ENCODE results near the gene EPN1. TPM values are rescaled to one million over a fixed set of nuclear protein-coding genes. Genes with fewer than 3 reads are reported as not detected.

The EPN1 gene
- total RNA-seq, 2 experiments from 2014 or later, result 39.0 to 40.5 TPM

GRCh38 chr19:55704494-55705245 lies 29.6 kb downstream of the EPN1 start:
- no peaks in the 10 kb centered on the region for H3K4me1 ChIP-seq (ENCODE audit: insufficient read depth, low read length)
- ChIA-PET POLR2A (no interaction called here), CTCF (no interaction called here)
- H3K36me3 Mint-ChIP-seq (ENCODE audit: low read depth), result peaks cover 4% of the 10 kb centered on the region
- H3K4me3 Mint-ChIP-seq, result no peak overlapping the region
- peaks cover 10% of the 10 kb centered on the region for H3K4me1 Mint-ChIP-seq (ENCODE audit: low read depth)
- no peaks in the 10 kb centered on the region for H3K9me3 Mint-ChIP-seq
- peak in 1 of 14 experiments; percentile 12 for DNase-seq
- no peak overlapping the region for H3K27ac Mint-ChIP-seq
- H3K27me3 Mint-ChIP-seq, result no peaks in the 10 kb centered on the region
- no peaks in the 10 kb centered on the region for H3K27me3 ChIP-seq (ENCODE audit: control insufficient read depth in 1 of 2, insufficient read depth in 2 of 2, low read length in 2 of 2)
- no peaks in the 10 kb centered on the region for H3K36me3 ChIP-seq (ENCODE audit: insufficient read depth, low read length)
- no peak for ATAC-seq (ENCODE audit: poor library complexity)
- TF ChIP-seq, protein P1, sequence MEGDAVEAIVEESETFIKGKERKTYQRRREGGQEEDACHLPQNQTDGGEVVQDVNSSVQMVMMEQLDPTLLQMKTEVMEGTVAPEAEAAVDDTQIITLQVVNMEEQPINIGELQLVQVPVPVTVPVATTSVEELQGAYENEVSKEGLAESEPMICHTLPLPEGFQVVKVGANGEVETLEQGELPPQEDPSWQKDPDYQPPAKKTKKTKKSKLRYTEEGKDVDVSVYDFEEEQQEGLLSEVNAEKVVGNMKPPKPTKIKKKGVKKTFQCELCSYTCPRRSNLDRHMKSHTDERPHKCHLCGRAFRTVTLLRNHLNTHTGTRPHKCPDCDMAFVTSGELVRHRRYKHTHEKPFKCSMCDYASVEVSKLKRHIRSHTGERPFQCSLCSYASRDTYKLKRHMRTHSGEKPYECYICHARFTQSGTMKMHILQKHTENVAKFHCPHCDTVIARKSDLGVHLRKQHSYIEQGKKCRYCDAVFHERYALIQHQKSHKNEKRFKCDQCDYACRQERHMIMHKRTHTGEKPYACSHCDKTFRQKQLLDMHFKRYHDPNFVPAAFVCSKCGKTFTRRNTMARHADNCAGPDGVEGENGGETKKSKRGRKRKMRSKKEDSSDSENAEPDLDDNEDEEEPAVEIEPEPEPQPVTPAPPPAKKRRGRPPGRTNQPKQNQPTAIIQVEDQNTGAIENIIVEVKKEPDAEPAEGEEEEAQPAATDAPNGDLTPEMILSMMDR (IDR thresholded peaks at IDR 0.05), result no peak
- peaks cover 0 to 8% of the 10 kb centered on the region in 2 experiments for H3K9me3 ChIP-seq (ENCODE audit: control insufficient read depth in 1 of 2, insufficient read depth in 1 of 2, low read length in 2 of 2)
- no peak overlapping the region for H3K27ac ChIP-seq (ENCODE audit: low read depth in 1 of 2, low read length in 2 of 2)
- H3K4me3 ChIP-seq (ENCODE audit: low read length), result no peak overlapping the region
- intact Hi-C loops (cut with DNase I, micrococcal nuclease), result no loop called here

GRCh38 chr19:55705972-55706371 lies 30.9 kb downstream of the EPN1 start:
- H3K4me3 Mint-ChIP-seq, result no peak overlapping the region
- DNase-seq (no peak), ATAC-seq (ENCODE audit: poor library complexity) (no peak)
- TF ChIP-seq, protein P1 (IDR thresholded peaks at IDR 0.05), result no peak
- H3K9me3 Mint-ChIP-seq, result no peaks in the 10 kb centered on the region
- H3K4me1 Mint-ChIP-seq (ENCODE audit: low read depth), result peaks cover 10% of the 10 kb centered on the region
- ChIA-PET POLR2A (no interaction called here), CTCF (no interaction called here)
- Histone ChIP-seq H3K4me1 (ENCODE audit: insufficient read depth, low read length) (no peaks in the 10 kb centered on the region), H3K36me3 (ENCODE audit: insufficient read depth, low read length) (no peaks in the 10 kb centered on the region), H3K27me3 (ENCODE audit: control insufficient read depth in 1 of 2, insufficient read depth in 2 of 2, low read length in 2 of 2) (no peaks in the 10 kb centered on the region), H3K27ac (ENCODE audit: low read depth in 1 of 2, low read length in 2 of 2) (no peak overlapping the region), H3K9me3 (ENCODE audit: control insufficient read depth in 1 of 2, insufficient read depth in 1 of 2, low read length in 2 of 2) (peaks cover 0 to 8% of the 10 kb centered on the region in 2 experiments), H3K4me3 (ENCODE audit: low read length) (no peak overlapping the region)
- no peak overlapping the region for H3K27ac Mint-ChIP-seq
- no peaks in the 10 kb centered on the region for H3K27me3 Mint-ChIP-seq
- peaks cover 4% of the 10 kb centered on the region for H3K36me3 Mint-ChIP-seq (ENCODE audit: low read depth)
- intact Hi-C loops (cut with DNase I, micrococcal nuclease), result no loop called here

DNA sequence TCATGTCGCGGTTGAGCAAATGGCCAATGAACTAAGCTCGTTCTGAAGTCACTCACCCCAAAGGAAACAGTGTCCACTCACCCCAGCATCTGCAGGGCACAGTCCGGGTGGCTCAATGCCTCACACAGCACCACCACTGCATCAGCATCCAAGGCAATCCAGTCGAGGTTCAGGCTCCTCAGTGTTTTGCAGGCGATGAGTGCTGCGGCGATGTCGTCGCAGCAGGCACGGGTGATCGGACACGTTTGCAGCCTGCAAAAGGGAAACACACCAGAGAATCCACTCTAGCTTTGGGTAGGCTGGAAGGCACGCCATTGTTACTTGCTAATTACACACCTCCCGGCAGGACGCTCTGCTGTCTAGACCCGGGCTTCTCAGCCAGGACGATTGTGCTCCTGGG lies 36.7 kb downstream of the EPN1 start:
- Mint-ChIP-seq H3K36me3 (ENCODE audit: low read depth) (no peaks in the 10 kb centered on the region), H3K9me3 (peaks cover 6% of the 10 kb centered on the region), H3K27me3 (peaks cover 6% of the 10 kb centered on the region), H3K4me1 (ENCODE audit: low read depth) (peaks cover 7% of the 10 kb centered on the region), H3K27ac (no peak overlapping the region), H3K4me3 (no peak overlapping the region)
- no peaks in the 10 kb centered on the region for H3K4me1 ChIP-seq (ENCODE audit: insufficient read depth, low read length)
- H3K27me3 ChIP-seq (ENCODE audit: control insufficient read depth in 1 of 2, insufficient read depth in 2 of 2, low read length in 2 of 2), result peaks cover 0 to 3% of the 10 kb centered on the region in 2 experiments
- no peak overlapping the region for H3K27ac ChIP-seq (ENCODE audit: low read depth in 1 of 2, low read length in 2 of 2)
- no peak for ATAC-seq (ENCODE audit: poor library complexity)
- no peak for DNase-seq
- H3K4me3 ChIP-seq (ENCODE audit: low read length), result no peak overlapping the region
- intact Hi-C loops (cut with DNase I, micrococcal nuclease), result no loop called here
- H3K9me3 ChIP-seq (ENCODE audit: control insufficient read depth in 1 of 2, insufficient read depth in 1 of 2, low read length in 2 of 2), result peaks cover 0 to 5% of the 10 kb centered on the region in 2 experiments
- H3K36me3 ChIP-seq (ENCODE audit: insufficient read depth, low read length), result no peaks in the 10 kb centered on the region
- TF ChIP-seq, protein P1 (IDR thresholded peaks at IDR 0.05), result no peak
- CTCF ChIA-PET, result no interaction called here
- POLR2A ChIA-PET, result no interaction called here

Measured in CD4-positive, alpha-beta T cell (primary cell).